Activated CD4-positive, alpha-beta T cell treated with anti-CD3 and anti-CD28 coated beads for 36 hours (primary cell): ENCODE results near the gene DHX29. TPM values are rescaled to one million over a fixed set of nuclear protein-coding genes. Genes with fewer than 3 reads are reported as not detected.
A peak's percentile ranks its signal among the peaks of the same experiment; 100 is the strongest.

ENCODE experiments used
- ATAC-seq: fragments of 200-7000 bp; cut with Tn5 transposase; one replicate; pipeline ENCODE4 v1.10.0; 2021; ENCODE audit warnings: mild to moderate bottlenecking, moderate library complexity
- CTCF ChIA-PET: fragments of 350-600 bp; sonication (Branson Sonifier 250); formaldehyde crosslinking; loops from one replicate; lab custom pipeline; 2021; ENCODE audit warnings: antibody characterized with exemption; lab: Charles Lee
- POLR2A ChIA-PET: fragments of 350-600 bp; sonication (Branson Sonifier 250); formaldehyde crosslinking; loops from one replicate; lab custom pipeline; 2021; ENCODE audit warnings: antibody characterized with exemption, inconsistent platforms; lab: Charles Lee
- DNase-seq: peaks from one replicate; pipeline ENCODE4 v3.0.0-alpha.2; 2020
- H3K27ac Mint-ChIP-seq: one replicate; pipeline ENCODE4 v1.8.0; 2021; ENCODE audit warnings: mixed read lengths
- H3K27me3 Mint-ChIP-seq: one replicate; pipeline ENCODE4 v1.8.0; 2021; ENCODE audit warnings: mixed read lengths
- H3K36me3 Mint-ChIP-seq: one replicate; pipeline ENCODE4 v1.8.0; 2021; ENCODE audit warnings: low read depth, mixed read lengths
- H3K4me1 Mint-ChIP-seq: one replicate; pipeline ENCODE4 v1.8.0; 2021; ENCODE audit warnings: mixed read lengths
- H3K4me3 Mint-ChIP-seq: one replicate; pipeline ENCODE4 v1.8.0; 2021; ENCODE audit warnings: mild to moderate bottlenecking, moderate library complexity, mixed read lengths
- H3K9me3 Mint-ChIP-seq: one replicate; pipeline ENCODE4 v1.8.0; 2021; ENCODE audit warnings: low read depth, mixed read lengths
- intact Hi-C, 2 experiments: fragments of 100-400 bp; cut with DNase I in 1 of 2; cut with micrococcal nuclease in 1 of 2; formaldehyde crosslinking; loops; one replicate each; pipeline versions ENCODE4 v1.14.2 to v1.15.1; 2022 to 2024; cut with DNase I, micrococcal nuclease
- total RNA-seq, 2 experiments: library from RNA; stranded (reverse); gene quantifications; one replicate each; pipeline ENCODE4 v1.2.3, GENCODE V29; 2021

The DHX29 gene
- total RNA-seq, 2 experiments from 2014 or later: 12.1 to 12.9 TPM

DNA sequence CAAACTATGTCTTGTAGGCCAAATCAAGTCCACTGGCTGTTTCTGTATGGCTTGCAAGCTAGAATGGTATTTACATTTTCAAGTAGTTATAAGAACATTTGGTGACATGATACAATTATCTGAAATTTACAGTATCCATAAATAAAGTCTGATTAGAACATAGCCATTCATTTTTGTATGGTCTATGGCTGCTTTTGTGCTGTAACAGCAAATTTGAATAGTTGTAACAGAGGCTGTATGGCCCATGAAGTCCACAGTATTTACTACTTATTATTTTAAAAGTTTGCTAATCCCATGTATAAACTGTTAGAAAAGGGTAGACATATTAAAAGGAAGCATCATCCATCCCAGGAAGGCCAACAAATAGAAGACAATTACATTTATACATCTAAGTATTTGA lies 17.7 kb downstream of the DHX29 start:
- intact Hi-C loops: no loop called here
- H3K4me1 Mint-ChIP-seq: no peaks in the 10 kb centered on the region
- POLR2A ChIA-PET: no interaction called here
- DNase-seq: no peak
- no peaks in the 10 kb centered on the region for H3K9me3 Mint-ChIP-seq
- H3K36me3 Mint-ChIP-seq: peaks cover 53% of the 10 kb centered on the region
- H3K27me3 Mint-ChIP-seq: no peaks in the 10 kb centered on the region
- ATAC-seq: no peak
- H3K4me3 Mint-ChIP-seq: no peak overlapping the region
- no peak overlapping the region for H3K27ac Mint-ChIP-seq
- CTCF ChIA-PET: no interaction called here

DNA sequence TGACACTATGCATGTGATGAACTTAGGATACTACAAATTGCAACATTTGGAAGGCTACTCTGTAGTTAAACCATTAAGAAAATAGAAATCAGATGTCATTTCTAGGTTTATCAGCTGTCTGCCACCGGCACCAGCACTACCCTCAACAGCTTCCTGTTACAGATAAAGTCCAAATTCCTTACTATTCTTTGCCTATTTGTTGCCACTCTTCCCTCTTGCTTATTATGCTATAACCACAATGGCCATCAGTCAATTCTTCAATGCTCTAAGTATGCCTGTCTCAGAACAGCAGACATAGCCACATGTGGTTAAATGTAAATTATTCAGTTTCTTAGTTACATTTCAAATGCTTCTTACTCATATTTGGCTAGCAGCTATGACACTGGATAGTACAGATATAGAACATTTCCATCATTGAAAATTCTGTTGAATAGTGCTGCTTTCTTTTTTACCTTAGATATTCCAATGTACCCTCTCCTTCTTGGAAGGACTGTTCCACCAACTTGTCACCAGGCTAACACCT lies 21.0 kb downstream of the DHX29 start:
- intact Hi-C loops: no loop called here
- Mint-ChIP-seq H3K4me3 (no peak overlapping the region), H3K27ac (no peak overlapping the region), H3K9me3 (no peaks in the 10 kb centered on the region), H3K27me3 (no peaks in the 10 kb centered on the region), H3K4me1 (no peaks in the 10 kb centered on the region), H3K36me3 (peaks cover 45% of the 10 kb centered on the region)
- POLR2A ChIA-PET: no interaction called here
- CTCF ChIA-PET: interaction anchor here (1.2 kb wide), 1 partner anchor 18 kb away, joined by 3 read pairs; no protein-coding TSS in a partner anchor
- DNase-seq: no peak
- ATAC-seq: no peak

DNA sequence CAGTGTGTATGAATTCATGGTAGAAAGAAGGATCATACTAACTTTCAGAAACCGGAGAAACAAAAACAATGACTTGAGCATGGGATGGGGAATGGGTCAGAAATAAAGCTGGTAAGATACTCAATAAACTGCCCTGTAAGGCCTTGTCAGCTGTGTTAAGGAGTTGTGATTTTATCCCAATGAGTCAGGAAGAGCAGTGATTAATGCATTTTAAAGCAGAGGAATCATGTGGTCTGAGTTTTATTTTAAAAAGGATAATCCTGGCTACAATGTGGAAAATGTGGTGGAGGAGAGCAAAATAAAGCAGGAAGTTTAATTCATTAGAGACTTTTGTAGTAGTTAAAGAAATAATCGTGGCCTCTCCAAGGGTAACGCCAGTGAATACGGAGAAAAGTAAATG lies 28.7 kb downstream of the DHX29 start:
- Mint-ChIP-seq H3K4me1 (no peaks in the 10 kb centered on the region), H3K27me3 (no peaks in the 10 kb centered on the region), H3K4me3 (no peak overlapping the region), H3K9me3 (no peaks in the 10 kb centered on the region), H3K27ac (no peak overlapping the region), H3K36me3 (peaks cover 38% of the 10 kb centered on the region)
- no peak for DNase-seq
- ChIA-PET CTCF (no interaction called here), POLR2A (no interaction called here)
- no peak for ATAC-seq
- intact Hi-C loops: no loop called here

DNA sequence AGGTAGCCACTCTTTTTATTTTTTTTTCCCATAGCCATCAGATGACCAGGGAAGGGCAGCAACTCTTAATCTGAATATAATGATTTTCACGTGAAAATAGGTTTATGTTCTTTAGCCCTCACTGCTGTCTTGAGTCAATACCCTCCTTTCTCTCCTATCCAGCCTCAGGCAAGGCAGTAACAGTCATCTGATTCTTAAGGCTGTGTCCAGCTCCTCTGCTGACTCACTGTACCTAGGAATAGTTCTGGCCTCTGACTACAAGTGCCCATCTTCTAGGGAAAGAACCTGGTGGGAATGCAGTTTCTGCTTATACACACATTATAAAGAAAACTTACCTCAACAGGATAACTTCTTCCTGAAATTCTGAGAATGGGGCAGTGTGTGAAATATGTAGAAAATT lies 30.7 kb downstream of the DHX29 start:
- ChIA-PET POLR2A (no interaction called here), CTCF (interaction anchor here (1.0 kb wide), 1 partner anchor 9 kb away, joined by 3 read pairs; no protein-coding TSS in a partner anchor)
- H3K36me3 Mint-ChIP-seq: peaks cover 36% of the 10 kb centered on the region
- DNase-seq: no peak
- no peaks in the 10 kb centered on the region for H3K27me3 Mint-ChIP-seq
- no peak overlapping the region for H3K4me3 Mint-ChIP-seq
- H3K9me3 Mint-ChIP-seq: no peaks in the 10 kb centered on the region
- ATAC-seq: no peak
- no peaks in the 10 kb centered on the region for H3K4me1 Mint-ChIP-seq
- H3K27ac Mint-ChIP-seq: no peak overlapping the region
- intact Hi-C loops: no loop called here

DNA sequence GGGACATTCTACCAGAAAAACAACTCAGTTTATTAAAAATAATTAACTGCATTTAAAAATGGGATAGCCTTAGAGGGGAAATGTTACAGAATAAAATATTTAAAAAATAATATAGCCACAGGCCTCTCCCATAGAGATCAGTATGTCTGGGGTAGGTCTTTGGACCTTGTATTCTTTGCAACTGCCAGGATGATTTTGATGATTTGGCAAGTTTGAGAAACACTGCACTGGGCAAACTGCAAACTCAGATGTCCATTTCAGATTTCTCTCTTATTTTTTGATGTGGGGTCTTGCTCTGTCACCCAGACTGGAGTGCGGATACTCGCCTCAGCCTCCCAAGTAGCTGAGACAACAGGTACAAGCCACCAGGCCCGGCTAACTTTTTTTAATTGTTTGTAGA lies 49.2 kb downstream of the DHX29 start:
- Mint-ChIP-seq H3K4me1 (no peaks in the 10 kb centered on the region), H3K36me3 (peaks cover 43% of the 10 kb centered on the region), H3K27me3 (no peaks in the 10 kb centered on the region), H3K4me3 (no peak overlapping the region), H3K9me3 (no peaks in the 10 kb centered on the region), H3K27ac (no peak overlapping the region)
- ATAC-seq: no peak
- intact Hi-C loops: no loop called here
- ChIA-PET POLR2A (no interaction called here), CTCF (no interaction called here)
- no peak for DNase-seq

DNA sequence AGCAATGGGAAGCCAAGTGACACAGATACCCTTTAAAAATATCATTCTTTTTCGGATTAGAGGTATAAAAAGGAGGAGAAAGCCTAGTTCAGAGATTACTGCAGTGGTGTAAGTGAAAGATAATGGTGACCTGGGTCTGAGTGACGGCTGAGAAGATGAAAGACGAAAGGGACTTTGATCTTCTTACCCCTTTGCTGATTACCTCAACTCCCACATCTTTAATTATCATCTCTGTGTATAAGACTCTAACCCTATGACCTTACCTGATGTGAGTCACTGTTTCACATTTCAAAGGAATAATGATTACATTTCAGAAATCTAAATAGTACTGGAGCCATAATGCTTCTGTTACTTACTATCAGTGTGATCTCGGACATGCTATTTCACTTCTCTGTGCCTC lies 52.7 kb downstream of the DHX29 start:
- CTCF ChIA-PET: no interaction called here
- POLR2A ChIA-PET: interaction anchor here (0.7 kb wide), 1 partner anchor 46 kb away, joined by 3 read pairs; no protein-coding TSS in a partner anchor
- ATAC-seq: no peak
- Mint-ChIP-seq H3K4me3 (no peak overlapping the region), H3K4me1 (no peaks in the 10 kb centered on the region), H3K27ac (no peak overlapping the region), H3K36me3 (peaks cover 28% of the 10 kb centered on the region), H3K27me3 (no peaks in the 10 kb centered on the region), H3K9me3 (peaks cover under 1% of the 10 kb centered on the region)
- no peak for DNase-seq
- intact Hi-C loops: no loop called here

DNA sequence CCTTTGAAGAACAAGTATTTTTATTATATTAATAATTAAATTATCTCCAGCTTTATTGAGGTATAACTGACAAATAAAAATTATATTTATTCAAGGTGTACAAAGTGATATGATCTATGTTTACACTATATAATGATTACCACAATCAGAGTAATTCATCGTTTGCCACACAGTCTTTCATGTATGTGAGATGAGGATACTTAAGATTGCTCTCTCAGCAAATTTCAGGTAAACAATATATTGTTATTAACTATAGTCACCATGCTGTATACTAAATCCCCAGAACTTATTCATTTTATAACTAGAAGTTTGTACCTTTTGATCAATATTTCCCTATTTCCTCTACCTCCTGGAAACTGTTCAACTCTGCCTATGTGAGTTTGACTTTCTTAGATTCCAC lies 57.4 kb downstream of the DHX29 start:
- ChIA-PET POLR2A (no interaction called here), CTCF (no interaction called here)
- H3K4me3 Mint-ChIP-seq: no peak overlapping the region
- intact Hi-C loops: no loop called here
- ATAC-seq (no peak), DNase-seq (no peak)
- H3K4me1 Mint-ChIP-seq: no peaks in the 10 kb centered on the region
- H3K36me3 Mint-ChIP-seq: peaks cover 4% of the 10 kb centered on the region
- H3K27ac Mint-ChIP-seq: no peak overlapping the region
- H3K27me3 Mint-ChIP-seq: no peaks in the 10 kb centered on the region
- peaks cover 10% of the 10 kb centered on the region for H3K9me3 Mint-ChIP-seq

DNA sequence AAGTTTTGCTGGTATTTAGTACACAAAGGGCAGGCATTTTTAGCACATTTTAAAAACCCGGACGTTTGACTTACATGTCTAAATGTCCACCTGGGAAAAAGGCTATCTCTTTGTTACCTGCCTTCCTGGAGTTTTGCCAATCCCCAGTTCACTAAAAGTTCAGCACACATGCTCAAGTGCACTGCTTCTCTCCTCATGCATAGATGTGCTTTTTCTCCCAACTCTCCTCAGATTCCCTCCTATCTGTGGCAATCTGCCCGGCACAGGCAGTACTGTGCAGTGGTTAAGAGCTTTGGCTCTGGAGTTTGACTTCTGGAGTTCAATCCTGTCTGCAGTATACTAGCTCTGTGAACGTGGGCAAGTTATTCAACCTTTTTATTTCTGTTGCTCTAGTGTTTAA lies 65.7 kb downstream of the DHX29 start:
- no peak overlapping the region for H3K27ac Mint-ChIP-seq
- intact Hi-C loops: no loop called here
- DNase-seq (no peak), ATAC-seq (no peak)
- CTCF ChIA-PET: interaction anchor here (0.7 kb wide), 1 partner anchor 725 kb away, joined by 3 read pairs; no protein-coding TSS in a partner anchor
- H3K9me3 Mint-ChIP-seq: no peaks in the 10 kb centered on the region
- H3K4me3 Mint-ChIP-seq: no peak overlapping the region
- POLR2A ChIA-PET: no interaction called here
- H3K4me1 Mint-ChIP-seq: no peaks in the 10 kb centered on the region
- no peaks in the 10 kb centered on the region for H3K36me3 Mint-ChIP-seq
- peaks cover 18% of the 10 kb centered on the region for H3K27me3 Mint-ChIP-seq

DNA sequence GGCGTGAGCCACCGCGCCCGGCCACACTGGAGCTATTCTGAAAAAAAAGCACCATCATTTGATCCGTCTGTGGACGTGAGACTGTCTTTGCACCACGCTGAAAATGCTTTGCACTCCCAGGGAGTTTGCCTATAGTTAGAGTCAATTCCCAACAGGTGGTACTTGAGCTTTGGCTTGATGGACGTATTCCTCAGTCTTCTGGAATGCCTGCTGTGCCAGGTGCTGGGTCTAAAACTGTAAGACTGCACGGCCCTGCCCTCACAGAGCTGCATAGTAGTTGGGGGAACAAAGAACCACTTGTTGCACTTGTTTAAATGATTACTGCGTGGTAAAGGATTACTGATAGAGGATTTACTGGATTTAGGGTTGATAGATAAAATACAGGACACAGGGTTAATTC lies 70.7 kb downstream of the DHX29 start:
- ChIA-PET CTCF (interaction anchor here (1.0 to 1.5 kb wide), 2 partner anchors 10 to 65 kb away, joined by 3 to 6 read pairs; no protein-coding TSS in a partner anchor), POLR2A (interaction anchor here (0.6 kb wide), 1 partner anchor 220 kb away, joined by 7 read pairs; no protein-coding TSS in a partner anchor)
- ATAC-seq: no peak
- no peaks in the 10 kb centered on the region for H3K9me3 Mint-ChIP-seq
- no peak overlapping the region for H3K27ac Mint-ChIP-seq
- no peak overlapping the region for H3K4me3 Mint-ChIP-seq
- no peaks in the 10 kb centered on the region for H3K36me3 Mint-ChIP-seq
- intact Hi-C loops: loop anchor here in 1 of 2 experiments (10.0 kb wide), 1 partner anchor 332 kb away; no protein-coding TSS in a partner anchor
- H3K4me1 Mint-ChIP-seq: peaks cover 11% of the 10 kb centered on the region
- H3K27me3 Mint-ChIP-seq: peaks cover 40% of the 10 kb centered on the region
- DNase-seq: no peak

DNA sequence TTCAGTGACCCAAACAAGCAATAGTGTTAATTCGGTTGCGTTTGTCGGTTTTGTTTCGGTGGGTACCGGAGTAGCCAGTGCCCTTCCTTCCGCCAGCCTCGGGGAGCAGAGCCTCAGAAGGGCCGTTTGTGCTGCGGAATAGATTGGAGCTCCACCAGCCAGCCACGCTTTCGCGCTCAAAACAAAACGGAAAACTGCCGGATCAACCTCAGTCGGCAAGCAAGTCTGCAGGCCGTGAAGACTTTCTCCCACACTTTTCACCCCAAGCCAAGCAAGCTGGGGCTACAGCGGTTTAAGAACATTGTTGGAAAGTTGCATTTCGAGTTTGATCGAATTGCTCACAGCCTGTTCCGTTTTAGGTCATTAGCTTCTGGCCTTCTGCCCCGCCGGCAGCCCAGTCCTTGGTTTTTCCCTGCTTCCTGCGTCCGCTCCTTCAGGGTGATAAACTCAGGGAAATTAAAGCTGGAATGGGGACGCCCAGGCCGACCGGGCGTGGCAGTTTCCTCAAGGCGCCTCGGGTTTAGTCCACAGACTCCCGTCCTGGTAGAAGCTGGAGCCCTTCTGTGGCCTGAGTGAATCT lies 73.3 kb downstream of the DHX29 start:
- peaks cover 57% of the 10 kb centered on the region for H3K27me3 Mint-ChIP-seq
- ATAC-seq (no peak), DNase-seq (peak; percentile 31)
- H3K4me1 Mint-ChIP-seq: peaks cover 30% of the 10 kb centered on the region
- H3K27ac Mint-ChIP-seq: no peak overlapping the region
- ChIA-PET POLR2A (no interaction called here), CTCF (interaction anchor here (0.6 to 1.1 kb wide), 5 partner anchors 10 to 536 kb away, joined by 3 to 7 read pairs (median 3); no protein-coding TSS in a partner anchor)
- H3K36me3 Mint-ChIP-seq: no peaks in the 10 kb centered on the region
- no peaks in the 10 kb centered on the region for H3K9me3 Mint-ChIP-seq
- H3K4me3 Mint-ChIP-seq: peak overlapping the region; percentile 57
- intact Hi-C loops: loop anchor here in 1 of 2 experiments (10.0 kb wide), 1 partner anchor 329 kb away; no protein-coding TSS in a partner anchor

DNA sequence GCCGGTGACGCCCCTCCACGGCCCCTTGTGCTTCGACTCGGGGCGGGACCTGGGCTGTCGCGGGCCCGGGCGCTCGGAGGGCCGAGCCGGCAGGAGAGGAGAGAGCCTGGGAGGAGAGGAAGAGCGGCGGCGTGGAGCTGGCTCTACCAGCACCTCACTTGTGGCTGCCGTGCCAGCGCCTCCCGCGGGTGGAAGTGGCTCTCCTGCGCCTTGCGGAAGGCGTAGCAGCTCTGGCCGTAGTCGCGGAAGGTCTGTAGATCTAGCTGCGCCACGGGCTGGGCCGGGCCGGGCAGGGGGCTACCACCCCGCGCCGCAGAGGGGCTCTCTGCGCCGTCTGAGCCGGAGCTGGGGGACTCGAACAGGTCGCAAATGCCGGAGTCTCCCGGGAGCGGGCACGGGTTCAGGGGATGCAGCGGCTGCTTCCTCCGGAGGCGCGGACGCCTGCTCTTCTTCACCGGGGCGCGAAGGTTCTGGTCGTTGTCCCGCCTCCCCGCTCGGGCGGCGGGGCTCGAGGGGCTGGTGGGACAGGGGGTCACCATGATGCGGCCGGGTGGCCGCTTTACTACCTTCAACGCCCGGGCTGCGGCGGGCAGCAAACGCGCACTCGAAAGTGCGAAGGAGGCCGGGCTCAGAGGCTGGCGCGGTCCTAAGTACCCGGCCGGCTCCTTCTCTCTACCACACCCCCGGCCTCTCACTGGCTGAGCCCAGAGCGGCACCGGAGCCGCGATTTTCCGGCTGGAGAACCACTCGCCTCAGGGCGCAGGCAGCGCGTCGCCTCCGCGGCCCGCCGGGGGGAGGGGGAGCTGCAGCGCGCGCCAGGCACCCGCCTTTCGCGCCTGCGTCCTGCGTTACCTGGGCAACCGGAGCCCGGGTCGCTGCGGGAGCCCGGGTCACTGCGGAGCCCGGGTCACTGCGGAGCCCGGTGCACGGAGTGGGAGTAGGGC lies 74.2 kb downstream of the DHX29 start, which contains the start of gene CCNO:
Gene CCNO (minus strand): TSS at position 624 of the 944 bp plus-strand sequence. CDS start 85 bp downstream, at position 539.
- POLR2A ChIA-PET: interaction anchor here (0.5 to 0.6 kb wide), 2 partner anchors 33 to 58 kb away, joined by 3 to 8 read pairs; no protein-coding TSS in a partner anchor
- DNase-seq: peak; percentile 75

More for the DNA sequence above, 74.2 kb downstream of the DHX29 start, which contains the start of gene CCNO:
- peak; percentile 79 for ATAC-seq
- CTCF ChIA-PET: interaction anchor here (0.5 to 2.0 kb wide), 7 partner anchors 10 to 302 kb away, joined by 3 to 7 read pairs (median 4); partner anchors contain the start of gene CDC20B
- intact Hi-C loops: loop anchor here (1.0 to 10.0 kb wide), 3 partner anchors 10 to 328 kb away; partner anchors contain the start of gene CDC20B (in 1 of the 2)
- peaks cover 63% of the 10 kb centered on the region for H3K27me3 Mint-ChIP-seq
- H3K27ac Mint-ChIP-seq: no peak within 1 kb of the TSS
- peak within 1 kb of the TSS; percentile 73 for H3K4me3 Mint-ChIP-seq
- no peaks in the 10 kb centered on the region for H3K36me3 Mint-ChIP-seq
- H3K9me3 Mint-ChIP-seq: no peaks in the 10 kb centered on the region
- H3K4me1 Mint-ChIP-seq: peaks cover 30% of the 10 kb centered on the region
